ENCODE measurements around the gene LCNL1. TPM values are rescaled to one million over a fixed set of nuclear protein-coding genes. Genes with fewer than 3 reads are reported as not detected.

Gene LCNL1
- total and polyA plus RNA-seq, 2 donors (not counting 1 experiment from before 2014, with no cell fraction given) = not detected

DNA sequence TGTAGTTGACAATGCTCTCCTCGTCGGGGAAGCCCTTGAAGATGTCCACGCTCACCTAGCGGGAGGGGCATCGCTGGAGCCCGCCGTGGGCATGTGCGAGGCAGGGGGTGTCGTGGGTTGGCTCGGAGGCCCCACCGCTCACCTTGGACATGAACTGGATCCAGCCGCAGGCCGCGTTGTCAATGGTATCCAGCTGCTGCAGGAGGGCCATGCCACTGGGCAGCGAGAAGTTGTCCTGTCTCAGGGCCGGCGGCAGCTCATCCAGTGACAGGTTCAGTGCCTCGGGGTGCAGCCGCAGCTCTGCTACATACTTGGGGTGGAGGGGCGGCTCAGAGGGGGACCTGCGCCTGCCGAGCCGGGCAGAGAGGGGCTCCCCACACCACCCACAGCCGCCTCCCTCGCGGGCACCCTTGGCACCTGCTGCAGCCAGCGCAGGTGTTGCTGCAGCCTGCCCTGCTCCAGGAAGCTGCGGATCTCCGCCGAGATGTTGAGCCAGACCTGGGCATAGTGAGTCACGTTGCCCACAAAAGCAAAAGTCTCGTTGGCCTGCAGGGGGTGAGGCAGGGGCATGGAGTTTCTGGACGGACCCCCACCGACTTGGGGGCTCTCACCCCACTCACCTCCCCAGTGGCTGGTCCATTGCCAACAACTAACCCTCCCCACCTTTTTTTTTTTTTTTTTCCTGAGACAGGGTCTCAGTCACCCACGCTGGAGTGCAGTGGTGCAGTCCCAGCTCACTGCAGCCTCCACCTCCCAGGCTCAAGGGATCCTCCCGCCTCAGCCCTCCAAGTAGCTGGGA, 36.2 kb downstream of the LCNL1 start:
- CTCF ChIA-PET = interaction anchor here (1.4 to 1.6 kb wide), 2 partner anchors 10 to 28 kb away, joined by 5 read pairs; no protein-coding TSS in a partner anchor
- no peaks in the 10 kb centered on the region for H4K20me1 ChIP-seq (ENCODE audit: control insufficient read depth, insufficient read depth, low read length, poor library complexity, severe bottlenecking)
- H2AFZ ChIP-seq (ENCODE audit: insufficient read depth, low read depth, low read length, poor library complexity, severe bottlenecking) = no peak overlapping the region
- no peak for TF ChIP-seq EZH2 (IDR thresholded peaks at IDR 0.05; ENCODE audit: borderline replicate concordance, insufficient read depth, low read depth, low read length, poor library complexity, severe bottlenecking)
- TF ChIP-seq, protein P1, sequence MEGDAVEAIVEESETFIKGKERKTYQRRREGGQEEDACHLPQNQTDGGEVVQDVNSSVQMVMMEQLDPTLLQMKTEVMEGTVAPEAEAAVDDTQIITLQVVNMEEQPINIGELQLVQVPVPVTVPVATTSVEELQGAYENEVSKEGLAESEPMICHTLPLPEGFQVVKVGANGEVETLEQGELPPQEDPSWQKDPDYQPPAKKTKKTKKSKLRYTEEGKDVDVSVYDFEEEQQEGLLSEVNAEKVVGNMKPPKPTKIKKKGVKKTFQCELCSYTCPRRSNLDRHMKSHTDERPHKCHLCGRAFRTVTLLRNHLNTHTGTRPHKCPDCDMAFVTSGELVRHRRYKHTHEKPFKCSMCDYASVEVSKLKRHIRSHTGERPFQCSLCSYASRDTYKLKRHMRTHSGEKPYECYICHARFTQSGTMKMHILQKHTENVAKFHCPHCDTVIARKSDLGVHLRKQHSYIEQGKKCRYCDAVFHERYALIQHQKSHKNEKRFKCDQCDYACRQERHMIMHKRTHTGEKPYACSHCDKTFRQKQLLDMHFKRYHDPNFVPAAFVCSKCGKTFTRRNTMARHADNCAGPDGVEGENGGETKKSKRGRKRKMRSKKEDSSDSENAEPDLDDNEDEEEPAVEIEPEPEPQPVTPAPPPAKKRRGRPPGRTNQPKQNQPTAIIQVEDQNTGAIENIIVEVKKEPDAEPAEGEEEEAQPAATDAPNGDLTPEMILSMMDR (IDR thresholded peaks at IDR 0.05) = no peak
- H3K4me3 ChIP-seq (ENCODE audit: control extremely low read depth in 1 of 5, extremely low read depth in 1 of 5, insufficient read depth in 1 of 5, low read depth in 2 of 5, low read length in 4 of 5) = no peak overlapping the region
- Mint-ChIP-seq H3K27ac (no peak overlapping the region), H3K4me1 (no peaks in the 10 kb centered on the region), H3K9me3 (ENCODE audit: insufficient read depth) (no peaks in the 10 kb centered on the region), H3K27me3 (no peaks in the 10 kb centered on the region), H3K4me3 (no peak overlapping the region)
- no peaks in the 10 kb centered on the region for H3K4me1 ChIP-seq (ENCODE audit: control insufficient read depth in 2 of 2, insufficient read depth in 2 of 2, low read length in 2 of 2)
- H3K27ac ChIP-seq (ENCODE audit: low read length in 2 of 2) = no peak overlapping the region
- peaks cover 0 to 5% of the 10 kb centered on the region in 2 experiments for H3K36me3 ChIP-seq (replicated peaks in 1 of 2; ENCODE audit: control extremely low read depth in 1 of 2, control insufficient read depth in 1 of 2, extremely low read depth in 1 of 2, insufficient read depth in 2 of 2, low read length in 1 of 2)
- DNase-seq (no peak), ATAC-seq (ENCODE audit: low read depth) (no peak)
- POLR2A ChIA-PET = no interaction called here
- peaks cover 0 to 9% (median 0%) of the 10 kb centered on the region in 3 donors for H3K9me3 ChIP-seq (ENCODE audit: control extremely low read depth in 1 of 3, control insufficient read depth in 2 of 3, insufficient read depth in 1 of 3, low read length in 2 of 3)
- no peak overlapping the region for H3K4me2 ChIP-seq (replicated peaks; ENCODE audit: low read depth, low read length, poor library complexity, severe bottlenecking)
- intact Hi-C loops (cut with micrococcal nuclease) = no loop called here
- no peak overlapping the region for H3K9ac ChIP-seq (ENCODE audit: low read length)
- H3K27me3 ChIP-seq (replicated peaks in 1 of 4; ENCODE audit: control extremely low read depth in 1 of 4, control insufficient read depth in 3 of 4, insufficient read depth in 4 of 4, low read length in 3 of 4) = no peaks in the 10 kb centered on the region
- WGBS (ENCODE audit: insufficient coverage) = 92% methylated on average over 32 of the region's 36 CpGs
- H3K79me2 ChIP-seq (ENCODE audit: control insufficient read depth, insufficient read depth, low read length) = no peaks in the 10 kb centered on the region
